Subcutaneous abdominal adipose tissue (tissue), 5 donors: ENCODE data around the gene ERN1.
"Not testable (repeated sequence)": the region's sequence is repeated elsewhere in the genome, so short reads cannot be mapped to it uniquely, and the experiment has no call there.

Experiments used
- H3K27ac ChIP-seq: one replicate; pipeline ENCODE4 v1.7.0; 2013; ENCODE audit warnings: low read depth, mild to moderate bottlenecking, inconsistent platforms, low read length, moderate library complexity
- H3K27me3 ChIP-seq, 5 donors: one replicate each; pipeline ENCODE4 v1.7.0; 2013; ENCODE audit warnings: low read length in 5 of 5, inconsistent platforms in 1 of 5; ENCODE audit not compliant: control insufficient read depth in 5 of 5, insufficient read depth in 4 of 5
- H3K36me3 ChIP-seq, 5 donors: one replicate each; pipeline ENCODE4 v1.7.0; 2013; ENCODE audit warnings: low read length in 5 of 5; ENCODE audit not compliant: control insufficient read depth in 5 of 5, insufficient read depth in 5 of 5
- H3K4me1 ChIP-seq, 5 donors: one replicate each; pipeline ENCODE4 v1.7.0; 2013; ENCODE audit warnings: low read length in 5 of 5, mild to moderate bottlenecking in 3 of 5, moderate library complexity in 1 of 5; ENCODE audit not compliant: control insufficient read depth in 5 of 5, insufficient read depth in 5 of 5
- H3K4me3 ChIP-seq, 5 donors: one replicate each; pipeline ENCODE4 v1.7.0; 2013; ENCODE audit warnings: low read length in 5 of 5, low read depth in 1 of 5
- H3K9ac ChIP-seq, 5 donors: one replicate each; pipeline ENCODE4 v1.7.0; 2013; ENCODE audit warnings: low read length in 5 of 5, mild to moderate bottlenecking in 4 of 5, moderate library complexity in 3 of 5
- H3K9me3 ChIP-seq, 5 donors: one replicate each; pipeline ENCODE4 v1.7.0; 2013; ENCODE audit warnings: low read length in 5 of 5; ENCODE audit not compliant: control insufficient read depth in 5 of 5
- donor health status: healthy.
- donor health status: healthy.
- donor health status: healthy.
- donor health status: healthy.
- donor health status: healthy.

The ERN1 gene

GRCh38 chr17:64129765-64130558, at the start of gene ERN1:
TSS of gene ERN1 (minus strand) at chr17:64130144. CDS start at chr17:64130029, 115 bp downstream.
- Histone ChIP-seq H3K9ac (peak within 1 kb of the TSS; percentile 39 to 94 (median 91)), H3K4me3 (peak within 1 kb of the TSS; percentile 80 to 91 (median 83)), H3K36me3 (no peaks in the 10 kb centered on the region), H3K27ac (peak within 1 kb of the TSS; percentile 95), H3K4me1 (peaks cover 2 to 27% (median 22%) of the 10 kb centered on the region in 5 donors), H3K27me3 (no peaks in the 10 kb centered on the region), H3K9me3 (no peaks in the 10 kb centered on the region)

- not testable (repeated sequence) for H3K27ac ChIP-seq, H3K4me3 ChIP-seq, H3K36me3 ChIP-seq, H3K9me3 ChIP-seq, H3K9ac ChIP-seq, H3K27me3 ChIP-seq
- peaks cover 2 to 28% (median 24%) of the 10 kb centered on the region in 5 donors for H3K4me1 ChIP-seq
These were observed 49.1 kb upstream of the ERN1 start for GRCh38 chr17:64179024-64179423.

- peaks cover 2 to 34% (median 25%) of the 10 kb centered on the region in 5 donors for H3K4me1 ChIP-seq
- no peaks in the 10 kb centered on the region for H3K27me3 ChIP-seq
- no peak overlapping the region for H3K4me3 ChIP-seq
- no peak overlapping the region for H3K9ac ChIP-seq
- H3K36me3 ChIP-seq, result peaks cover 0 to 10% (median 3%) of the 10 kb centered on the region in 5 donors
- no peaks in the 10 kb centered on the region for H3K9me3 ChIP-seq
- H3K27ac ChIP-seq, result no peak overlapping the region
These were observed 48.3 kb upstream of the ERN1 start for GRCh38 chr17:64178011-64178825.

GRCh38 chr17:64177311-64178010, 47.5 kb upstream of the ERN1 start:
- Histone ChIP-seq H3K36me3 (peaks cover 0 to 10% (median 3%) of the 10 kb centered on the region in 5 donors), H3K27me3 (no peaks in the 10 kb centered on the region), H3K27ac (no peak overlapping the region), H3K4me1 (peaks cover 2 to 34% (median 25%) of the 10 kb centered on the region in 5 donors), H3K4me3 (no peak overlapping the region), H3K9ac (no peak overlapping the region), H3K9me3 (no peaks in the 10 kb centered on the region)

GRCh38 chr17:64176556-64176955, 46.6 kb upstream of the ERN1 start:
- Histone ChIP-seq H3K4me3 (no peak overlapping the region), H3K4me1 (peaks cover 2 to 34% (median 25%) of the 10 kb centered on the region in 5 donors), H3K27me3 (no peaks in the 10 kb centered on the region), H3K36me3 (peaks cover 0 to 10% (median 3%) of the 10 kb centered on the region in 5 donors), H3K9me3 (no peaks in the 10 kb centered on the region), H3K9ac (peak overlapping the region in 1 of 5 donors; percentile 27), H3K27ac (peak overlapping the region; percentile 51)

GRCh38 chr17:64174686-64175456, 44.9 kb upstream of the ERN1 start:
- Histone ChIP-seq H3K27me3 (no peaks in the 10 kb centered on the region), H3K9ac (peak overlapping the region in 1 of 5 donors; percentile 44), H3K9me3 (no peaks in the 10 kb centered on the region), H3K27ac (peak overlapping the region; percentile 71), H3K4me1 (peaks cover 2 to 34% (median 25%) of the 10 kb centered on the region in 5 donors), H3K4me3 (no peak overlapping the region), H3K36me3 (peaks cover 2 to 22% (median 15%) of the 10 kb centered on the region in 5 donors)

- Histone ChIP-seq H3K36me3 (peaks cover 2 to 29% (median 15%) of the 10 kb centered on the region in 5 donors), H3K9ac (no peak overlapping the region), H3K27me3 (no peaks in the 10 kb centered on the region), H3K4me1 (peaks cover 2 to 34% (median 25%) of the 10 kb centered on the region in 5 donors), H3K9me3 (no peaks in the 10 kb centered on the region), H3K4me3 (no peak overlapping the region), H3K27ac (peak overlapping the region; percentile 71)
These were observed 43.7 kb upstream of the ERN1 start for GRCh38 chr17:64173646-64174045.

GRCh38 chr17:64172510-64172909, 42.6 kb upstream of the ERN1 start:
- peaks cover 2 to 34% (median 25%) of the 10 kb centered on the region in 5 donors for H3K4me1 ChIP-seq
- no peak overlapping the region for H3K9ac ChIP-seq
- no peaks in the 10 kb centered on the region for H3K27me3 ChIP-seq
- no peak overlapping the region for H3K4me3 ChIP-seq
- H3K36me3 ChIP-seq, result peaks cover 2 to 26% (median 15%) of the 10 kb centered on the region in 5 donors
- no peak overlapping the region for H3K27ac ChIP-seq
- no peaks in the 10 kb centered on the region for H3K9me3 ChIP-seq

- Histone ChIP-seq H3K4me1 (peaks cover 2 to 26% (median 20%) of the 10 kb centered on the region in 5 donors), H3K36me3 (peaks cover 0 to 36% (median 17%) of the 10 kb centered on the region in 5 donors), H3K27me3 (no peaks in the 10 kb centered on the region), H3K9me3 (no peaks in the 10 kb centered on the region), H3K27ac (no peak overlapping the region), H3K4me3 (no peak overlapping the region), H3K9ac (no peak overlapping the region)
These were observed 41.1 kb upstream of the ERN1 start for GRCh38 chr17:64171041-64171440.
